Sigmoid colon (tissue), 7 donors: Measurements from ENCODE around the gene PLEKHM2. TPM values are rescaled to one million over a fixed set of nuclear protein-coding genes. Genes with fewer than 3 reads are reported as not detected.

ENCODE experiments used
- DNase-seq: peaks from one replicate; pipeline ENCODE4 v3.0.0-alpha.2; 2019
- H3K27ac ChIP-seq, 4 donors: fragments of 200-600 bp; sonication (generic); one replicate each; pipeline ENCODE4 v1.5.1; 2016 to 2019; ENCODE audit warnings: mild to moderate bottlenecking in 1 of 4
- H3K27me3 ChIP-seq, 3 donors: fragments of 200-600 bp; sonication (generic); one replicate each; pipeline ENCODE4 v1.5.1; 2019; ENCODE audit warnings: mild to moderate bottlenecking in 1 of 3
- H3K36me3 ChIP-seq, 4 donors: fragments of 200-600 bp; sonication (generic); one replicate each; pipeline ENCODE4 v1.5.1; 2016 to 2019
- H3K4me1 ChIP-seq, 4 donors: fragments of 200-600 bp; sonication (generic); one replicate each; pipeline ENCODE4 v1.5.1; 2017 to 2019
- H3K4me3 ChIP-seq, 4 donors: fragments of 200-600 bp; sonication (generic); one replicate each; pipeline ENCODE4 v1.5.1; 2017 to 2019; ENCODE audit warnings: mild to moderate bottlenecking in 2 of 4, moderate library complexity in 1 of 4
- H3K9me3 ChIP-seq, 4 donors: fragments of 200-600 bp in 3 of 4; sonication (generic) in 3 of 4; one replicate each; pipeline versions ENCODE4 v1.5.1 to v1.6.1; 2013 to 2019
- CTCF ChIP-seq, 4 experiments: fragments of 450-650 bp in 3 of 4; fragments of 200-600 bp in 1 of 4; IDR thresholded peaks; one replicate each; pipeline ENCODE4 v1.5.1; 2016 to 2019; ENCODE audit warnings: antibody characterized with exemption in 4 of 4, mild to moderate bottlenecking in 3 of 4, moderate library complexity in 2 of 4
- EP300 ChIP-seq, 4 donors: sonication (generic); formaldehyde crosslinking; IDR thresholded peaks; one replicate each; pipeline ENCODE4 v1.6.1; 2017; ENCODE audit warnings: antibody characterized with exemption in 4 of 4
- POLR2A ChIP-seq, 2 donors: fragments of 450-650 bp; IDR thresholded peaks; one replicate each; pipeline ENCODE4 v1.6.1; 2016; ENCODE audit warnings: antibody characterized with exemption in 2 of 2, mild to moderate bottlenecking in 2 of 2, moderate library complexity in 2 of 2
- POLR2AphosphoS5 ChIP-seq, 4 donors: sonication (generic); formaldehyde crosslinking; IDR thresholded peaks; one replicate each; pipeline ENCODE4 v1.6.1; 2017; ENCODE audit warnings: antibody characterized with exemption in 4 of 4
- WGBS, 2 donors: extraction: QIAGEN DNeasy Blood & Tissue Kit; methylation state at CpG; one replicate each; pipeline ENCODE4 v1.1.7; 2013; 5-methylcytosine and 5-hydroxymethylcytosine counted together
- intact Hi-C: fragments of 100-400 bp; cut with DNase I; formaldehyde crosslinking; loops from one replicate; pipeline ENCODE4 v1.15.1; 2023
- polyA plus RNA-seq, 3 donors: library from polyadenylated mRNA; stranded (reverse); fragments of 200-250 nt; gene quantifications; one replicate each; pipeline ENCODE4 v1.2.3, GENCODE V29; 2013
- small RNA-seq, 3 donors: library from RNA; depleted of rRNA; stranded (forward); fragments of <200 nt; gene quantifications; one replicate each; pipeline ENCODE3, GENCODE V24; 2016
- total RNA-seq, 4 donors: library from RNA; depleted of rRNA; stranded (reverse); fragments of >200 nt; gene quantifications; one replicate each; pipeline ENCODE4 v1.1.0, GENCODE V29; 2016
- donor health status: healthy with polysubstance abuse.
- donor health status: Bipolar disorder and iron deficiency.
- donor health status: healthy.

PLEKHM2 gene
- total and polyA plus RNA-seq, 7 donors = 19.8 to 49.6 (median 28.9) TPM

DNA sequence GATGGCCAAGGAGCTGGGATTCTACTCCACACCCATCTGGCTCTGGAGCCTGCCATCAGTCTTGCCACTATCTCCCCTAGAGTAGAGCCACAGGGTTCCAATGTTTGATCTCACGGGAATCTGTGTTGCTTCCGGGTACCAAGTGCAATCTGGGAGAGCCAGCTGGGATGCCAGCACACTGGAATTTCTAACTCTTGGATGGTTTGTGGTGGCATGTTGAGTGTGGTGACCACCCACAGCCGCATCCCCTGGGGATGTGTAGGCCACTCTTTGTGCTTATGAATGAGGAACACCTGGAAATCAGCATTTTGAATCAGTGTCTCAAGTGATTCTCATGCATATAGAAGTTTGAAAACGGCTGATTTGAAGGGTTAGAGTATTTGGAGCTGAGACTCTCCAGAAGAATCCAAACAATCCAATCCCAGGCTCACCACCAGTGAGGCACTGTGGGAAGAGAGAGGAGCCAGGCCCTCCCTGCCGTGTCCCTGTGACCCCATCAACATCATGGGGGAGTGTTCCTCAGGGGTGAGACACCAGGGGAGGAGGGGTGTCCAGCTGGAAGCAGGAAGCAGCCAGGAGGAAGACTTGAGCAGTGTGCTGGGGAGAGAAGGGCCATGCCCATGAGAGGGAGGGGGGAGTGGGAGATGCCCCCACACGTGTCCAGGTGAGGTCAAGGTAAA is 87.9 kb downstream of the PLEKHM2 start:
- Histone ChIP-seq H3K36me3 (peaks cover 11 to 90% (median 57%) of the 10 kb centered on the region in 4 donors), H3K4me3 (no peak overlapping the region), H3K27me3 (no peaks in the 10 kb centered on the region), H3K27ac (no peak overlapping the region), H3K4me1 (no peaks in the 10 kb centered on the region), H3K9me3 (no peaks in the 10 kb centered on the region)
- TF ChIP-seq POLR2AphosphoS5 (IDR thresholded peaks at IDR 0.05) (no peak), CTCF (IDR thresholded peaks at IDR 0.05) (no peak), EP300 (IDR thresholded peaks at IDR 0.05) (no peak), POLR2A (IDR thresholded peaks at IDR 0.05) (no peak)
- no peak for DNase-seq
- WGBS, 2 donors = 77 to 82% methylated on average over 6 of the region's 6 CpGs
- intact Hi-C loops = no loop called here

- H3K4me3 ChIP-seq = no peak overlapping the region
- no peaks in the 10 kb centered on the region for H3K4me1 ChIP-seq
- TF ChIP-seq EP300 (IDR thresholded peaks at IDR 0.05) (no peak), POLR2AphosphoS5 (IDR thresholded peaks at IDR 0.05) (no peak), CTCF (IDR thresholded peaks at IDR 0.05) (no peak), POLR2A (IDR thresholded peaks at IDR 0.05) (no peak)
- no peaks in the 10 kb centered on the region for H3K27me3 ChIP-seq
- H3K27ac ChIP-seq = no peak overlapping the region
- no peaks in the 10 kb centered on the region for H3K9me3 ChIP-seq
- 82 to 86% methylated on average over 2 of the region's 2 CpGs for WGBS, 2 donors
- intact Hi-C loops = no loop called here
- peaks cover 11 to 88% (median 49%) of the 10 kb centered on the region in 4 donors for H3K36me3 ChIP-seq
- no peak for DNase-seq
Measured at GRCh38 chr1:15775706-15776105, 91.6 kb downstream of the PLEKHM2 start.

DNA sequence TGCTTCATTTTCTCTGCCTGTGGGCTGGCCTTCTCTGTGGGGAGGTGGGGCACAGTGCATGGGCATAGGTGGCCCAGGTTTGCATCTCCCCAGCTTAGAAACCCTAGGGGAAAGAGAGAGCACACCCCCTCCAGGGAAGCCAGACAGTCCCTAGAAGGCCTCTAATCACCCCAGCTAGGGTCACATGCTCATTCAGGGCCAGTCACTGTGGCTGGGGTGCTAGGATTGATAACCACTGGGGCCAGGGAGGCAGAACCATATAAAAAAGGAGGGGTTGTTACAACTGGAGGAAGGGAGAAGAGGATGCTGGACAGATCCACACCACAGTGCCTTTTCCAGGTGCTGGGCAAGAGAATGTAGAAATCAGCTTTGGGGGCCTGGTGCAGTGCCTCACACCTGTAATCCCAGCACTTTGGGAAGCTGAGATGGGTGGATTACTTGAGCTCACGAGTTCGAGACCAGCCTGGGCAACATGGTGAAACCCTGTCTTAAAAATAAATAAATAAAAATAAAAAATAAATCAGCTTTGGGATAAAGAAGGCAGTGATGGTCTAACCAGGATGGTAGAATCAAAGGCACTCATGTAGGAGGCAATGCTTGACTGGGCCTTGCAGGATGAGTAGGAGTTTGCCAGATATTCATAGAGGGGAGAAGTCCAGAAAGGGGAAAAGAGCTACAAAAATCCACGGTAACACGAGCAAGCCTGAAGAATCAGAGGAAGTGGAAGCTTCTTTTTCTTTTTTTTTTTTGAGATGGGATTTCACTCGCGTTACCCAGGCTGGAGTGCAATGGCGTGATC is 94.0 kb downstream of the PLEKHM2 start:
- H3K36me3 ChIP-seq = peaks cover 0 to 83% (median 32%) of the 10 kb centered on the region in 4 donors

More for the DNA sequence above, 94.0 kb downstream of the PLEKHM2 start:
- no peak overlapping the region for H3K4me3 ChIP-seq
- TF ChIP-seq POLR2AphosphoS5 (IDR thresholded peaks at IDR 0.05) = no peak
- H3K27me3 ChIP-seq = no peaks in the 10 kb centered on the region
- H3K27ac ChIP-seq = no peak overlapping the region
- no peaks in the 10 kb centered on the region for H3K9me3 ChIP-seq
- intact Hi-C loops = no loop called here
- no peak for DNase-seq
- H3K4me1 ChIP-seq = no peaks in the 10 kb centered on the region
- 91 to 93% methylated on average over 7 of the region's 7 CpGs for WGBS, 2 donors

Small RNA genes within 50 kb of the gene (small RNA-seq; reads per million reads assigned to genes)
- gene AL121992.2 = 0 reads per million in 3 donors

Other genes starting within 250 kb of the PLEKHM2 start
- not detected for gene CTRC, start 245.9 kb upstream of the PLEKHM2 start, total RNA-seq
- gene CTRC, start 245.9 kb upstream of the PLEKHM2 start, polyA plus RNA-seq = 1 to 10 TPM in 1 of 3 donors, under 1 TPM in 1, not detected in 1; 0.34 to 1.2 TPM
- not detected for gene CELA2A, start 227.6 kb upstream of the PLEKHM2 start, total RNA-seq
- gene CELA2A, start 227.6 kb upstream of the PLEKHM2 start, polyA plus RNA-seq = not detected
- not detected for gene CELA2B, start 208.2 kb upstream of the PLEKHM2 start, total RNA-seq
- gene CELA2B, start 208.2 kb upstream of the PLEKHM2 start, polyA plus RNA-seq = not detected
- 10 to 100 TPM in 2 of 4 donors, 1 to 10 TPM in 2; 6.2 to 18.2 (median 10.0) TPM for gene CASP9, start 160.1 kb upstream of the PLEKHM2 start, total RNA-seq
- 10 to 100 TPM; 11.4 to 17.8 (median 16.3) TPM for gene CASP9, start 160.1 kb upstream of the PLEKHM2 start, polyA plus RNA-seq
- 10 to 100 TPM; 11.4 to 20.5 (median 16.8) TPM for gene DNAJC16, start 157.5 kb upstream of the PLEKHM2 start, total RNA-seq
- gene DNAJC16, start 157.5 kb upstream of the PLEKHM2 start, polyA plus RNA-seq = 1 to 10 TPM; 1.2 to 8.6 (median 1.2) TPM
- gene AGMAT, start 99.3 kb upstream of the PLEKHM2 start, total RNA-seq = under 1 TPM in 1 of 4 donors, not detected in 3; 0.14 TPM
- 10 to 100 TPM in 2 of 3 donors, 1 to 10 TPM in 1; 6.6 to 18.3 (median 11.1) TPM for gene AGMAT, start 99.3 kb upstream of the PLEKHM2 start, polyA plus RNA-seq
- 10 to 100 TPM; 13.4 to 27.3 (median 19.8) TPM for gene DDI2, start 66.9 kb upstream of the PLEKHM2 start, total RNA-seq
- 10 to 100 TPM in 1 of 3 donors, 1 to 10 TPM in 2; 3.0 to 12.5 (median 5.3) TPM for gene DDI2, start 66.9 kb upstream of the PLEKHM2 start, polyA plus RNA-seq
- 1 to 10 TPM in 3 of 4 donors, under 1 TPM in 1; 0.36 to 1.8 (median 1.6) TPM for gene SLC25A34, start 51.9 kb downstream of the PLEKHM2 start, total RNA-seq
- gene SLC25A34, start 51.9 kb downstream of the PLEKHM2 start, polyA plus RNA-seq = 10 to 100 TPM in 2 of 3 donors, 1 to 10 TPM in 1; 3.0 to 16.0 (median 12.1) TPM
- gene TMEM82, start 58.2 kb downstream of the PLEKHM2 start, total RNA-seq = under 1 TPM in 1 of 4 donors, not detected in 3; 0.55 TPM
- gene TMEM82, start 58.2 kb downstream of the PLEKHM2 start, polyA plus RNA-seq = 10 to 100 TPM in 2 of 3 donors, 1 to 10 TPM in 1; 4.8 to 19.3 (median 17.3) TPM
- gene FBLIM1, start 74.5 kb downstream of the PLEKHM2 start, total RNA-seq = 10 to 100 TPM; 28.1 to 53.2 (median 49.8) TPM
- gene FBLIM1, start 74.5 kb downstream of the PLEKHM2 start, polyA plus RNA-seq = 100 to 1,000 TPM; 107 to 227 (median 175) TPM
- 1 to 10 TPM in 2 of 4 donors, under 1 TPM in 2; 0.54 to 2.2 (median 1.3) TPM for gene UQCRHL, start 123.3 kb downstream of the PLEKHM2 start, total RNA-seq
- gene UQCRHL, start 123.3 kb downstream of the PLEKHM2 start, polyA plus RNA-seq = 1 to 10 TPM; 3.6 to 4.6 (median 4.0) TPM
- 10 to 100 TPM; 20.4 to 38.5 (median 22.6) TPM for gene SPEN, start 163.4 kb downstream of the PLEKHM2 start, total RNA-seq
- 10 to 100 TPM in 1 of 3 donors, 1 to 10 TPM in 2; 7.4 to 28.3 (median 9.0) TPM for gene SPEN, start 163.4 kb downstream of the PLEKHM2 start, polyA plus RNA-seq